ENCODE results near the gene EFNA5. TPM values are rescaled to one million over a fixed set of nuclear protein-coding genes. Genes with fewer than 3 reads are reported as not detected.

The EFNA5 gene
- total RNA-seq, 1 donor from 2014 or later = 38.9 TPM

DNA sequence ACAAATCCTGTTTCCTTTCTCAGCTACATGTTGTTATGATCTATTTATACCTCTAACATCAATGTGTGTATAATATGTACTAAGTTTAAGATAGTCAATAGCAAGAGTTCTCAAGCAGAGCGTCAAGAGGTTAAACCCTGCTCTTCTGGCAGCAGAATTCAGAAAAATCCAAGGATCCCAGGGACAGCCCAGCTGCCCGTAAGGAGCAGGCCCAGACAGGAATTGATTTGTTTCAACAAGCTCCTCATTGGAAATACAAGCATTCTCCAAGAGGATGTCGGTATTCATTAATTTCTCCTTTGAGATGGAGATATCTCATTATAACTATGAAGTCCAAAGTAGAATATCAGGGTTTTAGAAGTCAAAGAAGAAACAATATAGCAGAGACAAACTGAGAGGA lies 14.9 kb downstream of the EFNA5 start:
- Mint-ChIP-seq H3K9me3 (ENCODE audit: low read depth) (no peaks in the 10 kb centered on the region), H3K27ac (ENCODE audit: unreplicated experiment) (no peak overlapping the region), H3K27me3 (ENCODE audit: low read depth) (no peaks in the 10 kb centered on the region), H3K4me3 (ENCODE audit: unreplicated experiment) (no peak overlapping the region), H3K4me1 (ENCODE audit: low read depth) (peaks cover 23% of the 10 kb centered on the region), H3K36me3 (ENCODE audit: low read depth) (peaks cover 1% of the 10 kb centered on the region)
- TF ChIP-seq CTCF (IDR thresholded peaks at IDR 0.05) = no peak
- no peak for DNase-seq (ENCODE audit: low spot score)

- Mint-ChIP-seq H3K4me1 (ENCODE audit: low read depth) (peaks cover 23% of the 10 kb centered on the region), H3K36me3 (ENCODE audit: low read depth) (peaks cover 1% of the 10 kb centered on the region)
These were observed 15.9 kb downstream of the EFNA5 start for GRCh38 chr5:107654827-107655226.

GRCh38 chr5:107653685-107654084 lies 17.1 kb downstream of the EFNA5 start:
- H3K27me3 Mint-ChIP-seq (ENCODE audit: low read depth) = no peaks in the 10 kb centered on the region
- H3K4me3 Mint-ChIP-seq (ENCODE audit: unreplicated experiment) = no peak overlapping the region
- H3K36me3 Mint-ChIP-seq (ENCODE audit: low read depth) = peaks cover 2% of the 10 kb centered on the region
- TF ChIP-seq CTCF (IDR thresholded peaks at IDR 0.05) = no peak
- H3K9me3 Mint-ChIP-seq (ENCODE audit: low read depth) = no peaks in the 10 kb centered on the region
- peaks cover 23% of the 10 kb centered on the region for H3K4me1 Mint-ChIP-seq (ENCODE audit: low read depth)
- H3K27ac Mint-ChIP-seq (ENCODE audit: unreplicated experiment) = no peak overlapping the region
- no peak for DNase-seq (ENCODE audit: low spot score)

More at GRCh38 chr5:107654827-107655226, 15.9 kb downstream of the EFNA5 start:
- no peaks in the 10 kb centered on the region for H3K9me3 Mint-ChIP-seq (ENCODE audit: low read depth)
- no peak overlapping the region for H3K4me3 Mint-ChIP-seq (ENCODE audit: unreplicated experiment)
- DNase-seq (ENCODE audit: low spot score) = no peak
- no peak overlapping the region for H3K27ac Mint-ChIP-seq (ENCODE audit: unreplicated experiment)
- no peak for TF ChIP-seq CTCF (IDR thresholded peaks at IDR 0.05)
- H3K27me3 Mint-ChIP-seq (ENCODE audit: low read depth) = no peaks in the 10 kb centered on the region

GRCh38 chr5:107652839-107653607 lies 17.7 kb downstream of the EFNA5 start:
- no peak for TF ChIP-seq CTCF (IDR thresholded peaks at IDR 0.05)
- no peaks in the 10 kb centered on the region for H3K9me3 Mint-ChIP-seq (ENCODE audit: low read depth)
- peaks cover 23% of the 10 kb centered on the region for H3K4me1 Mint-ChIP-seq (ENCODE audit: low read depth)
- H3K27me3 Mint-ChIP-seq (ENCODE audit: low read depth) = no peaks in the 10 kb centered on the region
- H3K27ac Mint-ChIP-seq (ENCODE audit: unreplicated experiment) = no peak overlapping the region
- H3K4me3 Mint-ChIP-seq (ENCODE audit: unreplicated experiment) = no peak overlapping the region
- peaks cover 2% of the 10 kb centered on the region for H3K36me3 Mint-ChIP-seq (ENCODE audit: low read depth)
- DNase-seq (ENCODE audit: low spot score) = no peak

- no peak overlapping the region for H3K4me3 Mint-ChIP-seq (ENCODE audit: unreplicated experiment)
- no peak for DNase-seq (ENCODE audit: low spot score)
- no peaks in the 10 kb centered on the region for H3K9me3 Mint-ChIP-seq (ENCODE audit: low read depth)
- no peak for TF ChIP-seq CTCF (IDR thresholded peaks at IDR 0.05)
- peaks cover 23% of the 10 kb centered on the region for H3K4me1 Mint-ChIP-seq (ENCODE audit: low read depth)
- peaks cover 2% of the 10 kb centered on the region for H3K36me3 Mint-ChIP-seq (ENCODE audit: low read depth)
- no peak overlapping the region for H3K27ac Mint-ChIP-seq (ENCODE audit: unreplicated experiment)
- no peaks in the 10 kb centered on the region for H3K27me3 Mint-ChIP-seq (ENCODE audit: low read depth)
These were observed 18.3 kb downstream of the EFNA5 start for GRCh38 chr5:107652408-107652807.
